ENCODE data around the gene SMIM12.

GRCh38 chr1:34851431-34852105, 8.0 kb downstream of the SMIM12 start:
- no peak for TF ChIP-seq CTCF (IDR thresholded peaks at IDR 0.05; ENCODE audit: borderline replicate concordance, extremely low read depth, low read length, poor library complexity, severe bottlenecking)
- no peak for TF ChIP-seq EZH2 (IDR thresholded peaks at IDR 0.05; ENCODE audit: borderline replicate concordance, low read depth, low read length, severe bottlenecking)

All from DND-41 (cell line).